Measurements from ENCODE around the gene AIF1.

DNA sequence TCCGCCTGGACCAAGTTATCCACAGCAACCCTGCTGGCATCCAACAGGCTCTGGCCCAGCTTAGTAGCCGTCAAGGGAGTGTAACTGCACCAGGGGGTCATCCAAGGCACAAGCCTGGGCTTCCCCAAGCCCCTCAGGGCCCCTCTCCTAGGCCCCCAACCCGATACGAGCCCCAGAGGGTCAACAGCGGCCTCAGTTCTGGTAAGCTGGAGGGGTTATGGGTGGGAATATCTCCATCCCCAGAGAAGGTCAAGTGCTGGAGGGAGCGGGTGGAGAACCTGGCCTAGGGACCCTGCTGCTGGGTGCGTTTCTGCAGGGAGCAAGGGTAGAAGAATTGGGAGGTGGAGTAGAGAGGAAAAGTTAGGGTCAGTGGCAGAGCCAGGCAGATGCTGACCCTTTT is 18.4 kb downstream of the AIF1 start:
- TF ChIP-seq, protein P1, sequence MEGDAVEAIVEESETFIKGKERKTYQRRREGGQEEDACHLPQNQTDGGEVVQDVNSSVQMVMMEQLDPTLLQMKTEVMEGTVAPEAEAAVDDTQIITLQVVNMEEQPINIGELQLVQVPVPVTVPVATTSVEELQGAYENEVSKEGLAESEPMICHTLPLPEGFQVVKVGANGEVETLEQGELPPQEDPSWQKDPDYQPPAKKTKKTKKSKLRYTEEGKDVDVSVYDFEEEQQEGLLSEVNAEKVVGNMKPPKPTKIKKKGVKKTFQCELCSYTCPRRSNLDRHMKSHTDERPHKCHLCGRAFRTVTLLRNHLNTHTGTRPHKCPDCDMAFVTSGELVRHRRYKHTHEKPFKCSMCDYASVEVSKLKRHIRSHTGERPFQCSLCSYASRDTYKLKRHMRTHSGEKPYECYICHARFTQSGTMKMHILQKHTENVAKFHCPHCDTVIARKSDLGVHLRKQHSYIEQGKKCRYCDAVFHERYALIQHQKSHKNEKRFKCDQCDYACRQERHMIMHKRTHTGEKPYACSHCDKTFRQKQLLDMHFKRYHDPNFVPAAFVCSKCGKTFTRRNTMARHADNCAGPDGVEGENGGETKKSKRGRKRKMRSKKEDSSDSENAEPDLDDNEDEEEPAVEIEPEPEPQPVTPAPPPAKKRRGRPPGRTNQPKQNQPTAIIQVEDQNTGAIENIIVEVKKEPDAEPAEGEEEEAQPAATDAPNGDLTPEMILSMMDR (conservative IDR thresholded peaks at IDR 0.05 in 1 of 2, IDR thresholded peaks at IDR 0.05 in 1 of 2; ENCODE audit: low read depth in 1 of 2, low read length in 2 of 2): no peak
- TF ChIP-seq EZH2 (IDR thresholded peaks at IDR 0.05; ENCODE audit: low read length, missing control alignments): no peak

Measured in fibroblast of lung (primary cell).